ENCODE data around the gene BTBD6. TPM values are rescaled to one million over a fixed set of nuclear protein-coding genes. Genes with fewer than 3 reads are reported as not detected.
"Not testable (repeated sequence)": the region's sequence is repeated elsewhere in the genome, so short reads cannot be mapped to it uniquely, and the experiment has no call there.

Gene BTBD6
- total and polyA plus RNA-seq, 2 donors (not counting 3 experiments of a cell fraction or from before 2014, with no cell fraction given) = 63.1 to 65.0 TPM

DNA sequence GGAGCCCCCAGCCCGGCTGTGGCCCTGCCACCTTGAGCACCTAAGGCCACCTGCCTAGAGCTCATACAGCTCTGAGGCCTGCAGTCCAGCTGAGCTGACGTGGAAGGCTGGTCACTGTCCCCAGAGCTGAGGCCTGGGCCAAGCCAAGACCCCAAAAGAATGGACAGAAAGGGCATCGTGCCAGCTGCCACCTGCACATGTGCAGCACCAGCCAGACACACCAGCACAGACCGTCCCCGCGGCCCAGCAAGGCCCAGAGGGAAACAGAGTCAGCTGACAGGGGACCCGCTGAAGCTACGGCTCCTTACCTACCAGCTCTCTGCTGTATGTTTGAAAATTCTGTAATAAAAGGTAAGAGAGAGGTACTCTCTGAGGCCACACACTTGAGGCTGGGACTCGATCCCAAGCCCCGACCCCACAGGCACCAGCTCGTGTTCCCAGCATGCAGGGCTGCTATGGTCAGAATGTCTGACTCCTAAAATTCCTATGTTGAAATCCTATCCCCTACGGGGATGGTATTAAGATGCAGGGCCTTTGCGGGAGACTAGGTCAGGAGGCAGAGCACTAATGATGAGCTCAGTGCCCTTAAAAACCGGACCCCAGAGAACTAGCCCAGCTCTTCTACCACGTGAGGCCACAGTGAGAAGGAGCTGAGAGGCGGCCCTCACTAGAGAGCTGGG, 27.1 kb downstream of the BTBD6 start:
- Histone ChIP-seq H3K4me2 (ENCODE audit: insufficient read depth, low read length) (no peak overlapping the region), H3K4me1 (ENCODE audit: control insufficient read depth, extremely low read depth, insufficient read depth, low read length) (no peaks in the 10 kb centered on the region), H2AFZ (ENCODE audit: low read depth, low read length) (no peak overlapping the region), H3K79me2 (ENCODE audit: control insufficient read depth, insufficient read depth, low read length) (peaks cover 3% of the 10 kb centered on the region), H3K27ac (ENCODE audit: insufficient read depth, low read depth, low read length) (no peak overlapping the region), H3K9ac (replicated peaks; ENCODE audit: extremely low read depth, insufficient read depth, low read length) (no peak overlapping the region), H3K4me3 (replicated peaks in 1 of 3; ENCODE audit: insufficient read depth in 1 of 3, low read depth in 1 of 3, low read length in 3 of 3) (no peak overlapping the region), H3K27me3 (ENCODE audit: control insufficient read depth in 2 of 2, insufficient read depth in 2 of 2, low read length in 2 of 2) (no peaks in the 10 kb centered on the region), H3K9me1 (replicated peaks; ENCODE audit: control insufficient read depth, extremely low read depth, insufficient read depth, low read length) (no peaks in the 10 kb centered on the region), H3K36me3 (ENCODE audit: control insufficient read depth in 2 of 2, extremely low read depth in 1 of 2, insufficient read depth in 2 of 2, low read length in 2 of 2) (peaks cover 0 to 3% of the 10 kb centered on the region in 2 experiments), H3K9me3 (replicated peaks; ENCODE audit: control insufficient read depth, insufficient read depth, low read length) (no peaks in the 10 kb centered on the region), H4K20me1 (replicated peaks; ENCODE audit: control insufficient read depth, extremely low read depth, insufficient read depth, low read length) (no peaks in the 10 kb centered on the region)
- intact Hi-C loops (cut with micrococcal nuclease) (no loop called here), dilution Hi-C loops (cut with MboI; ENCODE audit: extremely low pct_ligation_motif_present, low sequenced_read_pairs) (no loop called here)
- POLR2A ChIA-PET = no interaction called here
- no peak for DNase-seq (ENCODE audit: low read depth, low spot score)
- CTCF ChIA-PET = interaction anchor here (0.8 to 1.9 kb wide), 2 partner anchors 8 to 77 kb away, joined by 3 to 6 read pairs; no protein-coding TSS in a partner anchor
- no peak for FAIRE-seq
- no TSS peak for BruUV-seq (replicated peaks)
- TF ChIP-seq, protein P1, sequence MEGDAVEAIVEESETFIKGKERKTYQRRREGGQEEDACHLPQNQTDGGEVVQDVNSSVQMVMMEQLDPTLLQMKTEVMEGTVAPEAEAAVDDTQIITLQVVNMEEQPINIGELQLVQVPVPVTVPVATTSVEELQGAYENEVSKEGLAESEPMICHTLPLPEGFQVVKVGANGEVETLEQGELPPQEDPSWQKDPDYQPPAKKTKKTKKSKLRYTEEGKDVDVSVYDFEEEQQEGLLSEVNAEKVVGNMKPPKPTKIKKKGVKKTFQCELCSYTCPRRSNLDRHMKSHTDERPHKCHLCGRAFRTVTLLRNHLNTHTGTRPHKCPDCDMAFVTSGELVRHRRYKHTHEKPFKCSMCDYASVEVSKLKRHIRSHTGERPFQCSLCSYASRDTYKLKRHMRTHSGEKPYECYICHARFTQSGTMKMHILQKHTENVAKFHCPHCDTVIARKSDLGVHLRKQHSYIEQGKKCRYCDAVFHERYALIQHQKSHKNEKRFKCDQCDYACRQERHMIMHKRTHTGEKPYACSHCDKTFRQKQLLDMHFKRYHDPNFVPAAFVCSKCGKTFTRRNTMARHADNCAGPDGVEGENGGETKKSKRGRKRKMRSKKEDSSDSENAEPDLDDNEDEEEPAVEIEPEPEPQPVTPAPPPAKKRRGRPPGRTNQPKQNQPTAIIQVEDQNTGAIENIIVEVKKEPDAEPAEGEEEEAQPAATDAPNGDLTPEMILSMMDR (IDR thresholded peaks at IDR 0.05; ENCODE audit: extremely low read depth in 1 of 2, insufficient read depth in 1 of 2, low read depth in 1 of 2, low read length in 2 of 2) = no peak
- TF ChIP-seq MYC (IDR thresholded peaks at IDR 0.05; ENCODE audit: low read depth, low read length) = no peak
- TF ChIP-seq, protein P2, sequence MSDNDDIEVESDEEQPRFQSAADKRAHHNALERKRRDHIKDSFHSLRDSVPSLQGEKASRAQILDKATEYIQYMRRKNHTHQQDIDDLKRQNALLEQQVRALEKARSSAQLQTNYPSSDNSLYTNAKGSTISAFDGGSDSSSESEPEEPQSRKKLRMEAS (IDR thresholded peaks at IDR 0.05; ENCODE audit: insufficient read depth, insufficient read length) = no peak

DNA sequence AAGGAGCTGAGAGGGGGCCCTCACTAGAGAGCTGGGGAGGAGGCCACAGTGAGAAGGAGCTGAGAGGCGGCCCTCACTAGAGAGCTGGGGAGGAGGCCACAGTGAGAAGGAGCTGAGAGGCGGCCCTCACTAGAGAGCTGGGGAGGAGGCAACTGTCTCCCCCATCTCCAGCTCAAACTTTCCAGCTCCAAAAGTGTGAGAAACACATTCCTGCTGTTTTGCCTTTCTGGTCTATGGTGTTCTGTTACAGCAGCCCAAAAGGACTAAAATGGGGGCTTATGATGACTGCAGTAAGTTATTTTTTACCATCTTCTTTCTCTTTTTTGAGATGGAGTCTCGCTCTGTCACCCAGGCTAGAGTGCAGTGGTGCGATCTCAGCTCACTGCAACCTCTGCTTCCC, 29.1 kb downstream of the BTBD6 start:
- H3K4me3 ChIP-seq (replicated peaks in 1 of 3; ENCODE audit: insufficient read depth in 1 of 3, low read depth in 1 of 3, low read length in 3 of 3); FAIRE-seq; DNase-seq (ENCODE audit: low read depth, low spot score); intact Hi-C loops (cut with micrococcal nuclease); BruUV-seq (replicated peaks); H4K20me1 ChIP-seq (replicated peaks; ENCODE audit: control insufficient read depth, extremely low read depth, insufficient read depth, low read length); H3K79me2 ChIP-seq (ENCODE audit: control insufficient read depth, insufficient read depth, low read length); H3K4me1 ChIP-seq (ENCODE audit: control insufficient read depth, extremely low read depth, insufficient read depth, low read length); H3K4me2 ChIP-seq (ENCODE audit: insufficient read depth, low read length); H2AFZ ChIP-seq (ENCODE audit: low read depth, low read length); POLR2A ChIA-PET; H3K27me3 ChIP-seq (ENCODE audit: control insufficient read depth in 2 of 2, insufficient read depth in 2 of 2, low read length in 2 of 2); H3K9me1 ChIP-seq (replicated peaks; ENCODE audit: control insufficient read depth, extremely low read depth, insufficient read depth, low read length); H3K27ac ChIP-seq (ENCODE audit: insufficient read depth, low read depth, low read length); H3K9me3 ChIP-seq (replicated peaks; ENCODE audit: control insufficient read depth, insufficient read depth, low read length); H3K36me3 ChIP-seq (ENCODE audit: control insufficient read depth in 2 of 2, extremely low read depth in 1 of 2, insufficient read depth in 2 of 2, low read length in 2 of 2); H3K9ac ChIP-seq (replicated peaks; ENCODE audit: extremely low read depth, insufficient read depth, low read length); dilution Hi-C loops (cut with MboI; ENCODE audit: extremely low pct_ligation_motif_present, low sequenced_read_pairs): not testable (repeated sequence)
- CTCF ChIA-PET = interaction anchor here (1.9 kb wide), 1 partner anchor 187 kb away, joined by 7 read pairs; no protein-coding TSS in a partner anchor
